Upper lobe of left lung (tissue), 6 donors: ENCODE measurements around the gene RNASET2. TPM values are rescaled to one million over a fixed set of nuclear protein-coding genes. Genes with fewer than 3 reads are reported as not detected.

Experiments used
- ATAC-seq, 2 donors: fragments of 200-7000 bp; cut with Tn5 transposase; one replicate each; pipeline ENCODE4 v1.9.1; 2022; ENCODE audit warnings: mild to moderate bottlenecking in 2 of 2, moderate library complexity in 2 of 2; ENCODE audit not compliant: low FRiP score in 2 of 2
- DNase-seq, 2 donors: peaks; one replicate each; pipeline ENCODE4 v3.0.0-alpha.2; 2019 to 2020
- H3K27ac ChIP-seq, 4 donors: fragments of 200-600 bp; sonication (generic); one replicate each; pipeline ENCODE4 v1.5.1; 2016 to 2019
- H3K27me3 ChIP-seq, 4 donors: fragments of 200-600 bp; sonication (generic); one replicate each; pipeline ENCODE4 v1.5.1; 2017 to 2019
- H3K36me3 ChIP-seq, 4 donors: fragments of 200-600 bp; sonication (generic); one replicate each; pipeline ENCODE4 v1.5.1; 2016 to 2019
- H3K4me1 ChIP-seq, 4 donors: fragments of 200-600 bp; sonication (generic); one replicate each; pipeline ENCODE4 v1.5.1; 2018 to 2019
- H3K4me3 ChIP-seq, 4 donors: fragments of 200-600 bp; sonication (generic); one replicate each; pipeline ENCODE4 v1.5.1; 2017 to 2019; ENCODE audit warnings: mild to moderate bottlenecking in 2 of 4, moderate library complexity in 1 of 4
- H3K9me3 ChIP-seq, 4 donors: fragments of 200-600 bp; sonication (generic); one replicate each; pipeline ENCODE4 v1.5.1; 2018 to 2019
- EP300 ChIP-seq, 4 donors: sonication (generic); formaldehyde crosslinking; IDR thresholded peaks; one replicate each; pipeline ENCODE4 v1.5.1; 2017; ENCODE audit warnings: antibody characterized with exemption in 4 of 4, control low read depth in 2 of 4
- POLR2A ChIP-seq, 4 donors: fragments of 450-650 bp; IDR thresholded peaks; one replicate each; pipeline ENCODE4 v1.5.1; 2016 to 2017; ENCODE audit warnings: antibody characterized with exemption in 4 of 4, mild to moderate bottlenecking in 2 of 4
- POLR2AphosphoS5 ChIP-seq, 2 donors: sonication (generic); formaldehyde crosslinking; IDR thresholded peaks; one replicate each; pipeline ENCODE4 v1.5.1; 2017; ENCODE audit warnings: antibody characterized with exemption in 2 of 2
- WGBS, 2 donors: methylation state at CpG; one replicate each; pipeline ENCODE4 v1.1.5; 2017 to 2018; 5-methylcytosine and 5-hydroxymethylcytosine counted together
- total RNA-seq, 6 donors: library from RNA; depleted of rRNA in 4 of 6; stranded (reverse); fragments of >200 nt in 4 of 6; gene quantifications; one replicate each; pipeline versions ENCODE4 v1.1.0 to v1.2.1, GENCODE V29; 2016 to 2021
- TF ChIP-seq, protein P1 (sequence below), 6 experiments: fragments of 450-650 bp in 4 of 6; fragments of 200-600 bp in 2 of 6; sonication (generic) in 2 of 6; IDR thresholded peaks; one replicate each; pipeline ENCODE4 v1.5.1; 2016 to 2019; ENCODE audit warnings: antibody characterized with exemption in 6 of 6
- donor health status: DM: no; HTN: no; CAD: no; lungs with moderate emphysema.
- donor health status: DM: no; HTN: yes; CAD: no; lungs with severe emphysema.

The RNASET2 gene, protein sequence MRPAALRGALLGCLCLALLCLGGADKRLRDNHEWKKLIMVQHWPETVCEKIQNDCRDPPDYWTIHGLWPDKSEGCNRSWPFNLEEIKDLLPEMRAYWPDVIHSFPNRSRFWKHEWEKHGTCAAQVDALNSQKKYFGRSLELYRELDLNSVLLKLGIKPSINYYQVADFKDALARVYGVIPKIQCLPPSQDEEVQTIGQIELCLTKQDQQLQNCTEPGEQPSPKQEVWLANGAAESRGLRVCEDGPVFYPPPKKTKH
- total RNA-seq = 100 to 1,000 TPM in 3 of 6 donors, 10 to 100 TPM in 3; 66.4 to 131 (median 94.8) TPM

DNA sequence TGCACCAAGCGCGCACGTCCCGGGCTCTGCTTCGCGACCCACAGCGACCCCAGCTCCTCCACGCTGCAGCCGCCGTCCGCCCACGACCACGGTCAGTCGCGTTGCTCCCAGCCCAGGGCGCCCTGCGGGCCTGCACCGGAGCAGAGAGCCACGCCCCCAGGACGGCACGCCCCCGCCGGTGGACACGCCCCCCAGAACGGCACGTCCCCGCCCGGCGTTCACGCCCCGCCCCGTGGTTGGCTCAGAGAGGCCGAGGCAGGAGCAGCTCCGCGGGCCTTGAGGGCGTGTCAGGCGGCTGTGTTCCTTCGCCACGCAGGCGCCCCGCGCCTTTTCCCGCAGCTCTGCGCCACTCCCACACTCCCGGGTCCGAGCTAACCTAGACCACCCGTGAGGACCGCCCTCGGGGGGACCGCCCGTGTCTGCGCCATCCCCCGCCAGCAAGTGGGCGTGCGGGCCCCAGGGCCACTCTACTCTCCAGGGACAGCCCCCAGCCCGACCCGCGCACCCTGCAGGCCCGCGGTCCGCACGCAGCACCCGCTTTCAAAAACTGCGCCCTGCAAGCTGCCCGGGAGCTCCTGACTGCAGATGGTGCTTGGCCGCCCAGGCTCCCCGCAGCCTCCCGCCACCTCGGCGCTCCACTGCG lies at the start of gene RNASET2:
Gene RNASET2 (minus strand): TSS at position 107 of the 643 bp plus-strand sequence. CDS start 368 bp downstream, outside the sequence.
- TF ChIP-seq EP300 (IDR thresholded peaks at IDR 0.05) (no peak), POLR2A (IDR thresholded peaks at IDR 0.05) (peak in 3 of 4 donors; percentile 71 to 97 (median 75)), POLR2AphosphoS5 (IDR thresholded peaks at IDR 0.05) (peak; percentile 76 to 80)
- TF ChIP-seq, protein P1, sequence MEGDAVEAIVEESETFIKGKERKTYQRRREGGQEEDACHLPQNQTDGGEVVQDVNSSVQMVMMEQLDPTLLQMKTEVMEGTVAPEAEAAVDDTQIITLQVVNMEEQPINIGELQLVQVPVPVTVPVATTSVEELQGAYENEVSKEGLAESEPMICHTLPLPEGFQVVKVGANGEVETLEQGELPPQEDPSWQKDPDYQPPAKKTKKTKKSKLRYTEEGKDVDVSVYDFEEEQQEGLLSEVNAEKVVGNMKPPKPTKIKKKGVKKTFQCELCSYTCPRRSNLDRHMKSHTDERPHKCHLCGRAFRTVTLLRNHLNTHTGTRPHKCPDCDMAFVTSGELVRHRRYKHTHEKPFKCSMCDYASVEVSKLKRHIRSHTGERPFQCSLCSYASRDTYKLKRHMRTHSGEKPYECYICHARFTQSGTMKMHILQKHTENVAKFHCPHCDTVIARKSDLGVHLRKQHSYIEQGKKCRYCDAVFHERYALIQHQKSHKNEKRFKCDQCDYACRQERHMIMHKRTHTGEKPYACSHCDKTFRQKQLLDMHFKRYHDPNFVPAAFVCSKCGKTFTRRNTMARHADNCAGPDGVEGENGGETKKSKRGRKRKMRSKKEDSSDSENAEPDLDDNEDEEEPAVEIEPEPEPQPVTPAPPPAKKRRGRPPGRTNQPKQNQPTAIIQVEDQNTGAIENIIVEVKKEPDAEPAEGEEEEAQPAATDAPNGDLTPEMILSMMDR (IDR thresholded peaks at IDR 0.05) = peak in 2 of 6 experiments; percentile 6
- H3K27me3 ChIP-seq = no peaks in the 10 kb centered on the region
- ATAC-seq = peak; percentile 98 to 99
- DNase-seq = peak; percentile 97 to 100
- WGBS, 2 donors = 1% methylated on average over 25 to 54 of the region's 71 CpGs
- H3K27ac ChIP-seq = peak within 1 kb of the TSS; percentile 93 to 99 (median 96)
- peaks cover 36 to 52% (median 42%) of the 10 kb centered on the region in 4 donors for H3K4me1 ChIP-seq
- H3K9me3 ChIP-seq = no peaks in the 10 kb centered on the region
- H3K36me3 ChIP-seq = no peaks in the 10 kb centered on the region
- H3K4me3 ChIP-seq = peak within 1 kb of the TSS; percentile 61 to 98 (median 92)

DNA sequence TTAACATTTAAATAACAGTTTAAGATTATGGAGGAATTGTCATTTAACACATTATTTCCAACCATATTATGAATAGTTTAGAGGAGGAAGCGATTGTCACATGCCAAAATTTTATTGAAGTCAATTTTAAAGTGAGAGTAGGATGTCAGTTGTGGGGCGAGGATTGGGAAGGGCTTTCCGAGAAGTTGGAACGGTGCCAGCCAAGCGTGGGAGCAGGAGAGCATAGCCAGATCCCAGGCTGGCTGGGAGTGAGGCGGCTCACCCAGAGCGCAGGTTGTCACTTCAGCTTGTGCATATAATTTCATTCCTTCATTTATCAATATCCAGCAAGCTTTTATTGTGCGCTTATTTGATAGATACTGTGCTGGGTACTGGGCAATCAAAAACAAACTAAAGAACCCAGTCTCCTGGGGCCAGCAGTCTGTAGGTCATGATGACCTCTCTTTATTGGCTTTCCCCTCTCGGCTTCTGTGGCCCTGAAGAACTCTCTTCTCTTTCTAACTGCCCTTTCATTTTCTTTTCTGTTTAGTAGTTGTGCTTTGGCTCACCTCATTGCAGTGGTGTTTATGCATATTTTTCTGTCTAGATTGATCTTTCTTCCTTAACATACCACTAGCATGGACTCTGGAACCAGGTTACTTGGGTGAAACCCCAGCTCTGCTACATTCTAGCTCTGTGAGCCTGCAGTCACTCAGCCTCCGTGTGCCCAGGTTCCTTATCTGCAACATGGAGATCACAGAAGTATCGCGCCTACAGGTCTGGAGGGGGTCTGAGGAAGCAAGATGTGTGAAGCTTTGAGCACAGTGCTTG lies 49.2 kb upstream of the RNASET2 start:
- no peak for ATAC-seq
- Histone ChIP-seq H3K9me3 (no peaks in the 10 kb centered on the region), H3K36me3 (peaks cover 3 to 32% (median 10%) of the 10 kb centered on the region in 4 donors), H3K4me1 (peaks cover 0 to 5% (median 3%) of the 10 kb centered on the region in 4 donors), H3K27me3 (no peaks in the 10 kb centered on the region), H3K4me3 (no peak overlapping the region), H3K27ac (no peak overlapping the region)
- DNase-seq = peak in 1 of 2 donors; percentile 19
- WGBS, 2 donors = 82 to 90% methylated on average over 12 of the region's 12 CpGs
- TF ChIP-seq EP300 (IDR thresholded peaks at IDR 0.05) (no peak), POLR2AphosphoS5 (IDR thresholded peaks at IDR 0.05) (no peak), POLR2A (IDR thresholded peaks at IDR 0.05) (no peak)
- TF ChIP-seq, protein P1 (IDR thresholded peaks at IDR 0.05) = no peak

DNA sequence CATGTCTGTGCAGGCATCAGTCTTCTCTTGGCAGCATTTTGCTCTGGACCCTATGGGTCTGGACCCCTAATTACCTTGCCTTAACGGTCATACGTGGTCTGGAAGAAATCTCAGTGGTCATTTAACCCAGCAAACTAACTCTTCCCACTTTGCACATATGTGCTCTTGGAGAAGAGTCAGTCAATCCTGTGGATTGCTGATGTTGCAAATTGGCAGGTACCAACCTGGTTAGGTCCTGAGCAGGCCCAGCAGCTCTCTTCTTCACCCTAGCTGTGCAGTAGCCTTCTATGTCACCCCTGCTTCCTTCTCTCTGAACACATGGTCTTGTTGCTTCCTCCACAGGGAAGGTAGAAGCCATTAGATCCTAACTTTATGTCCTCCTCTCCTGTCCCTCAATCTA lies 44.4 kb upstream of the RNASET2 start:
- TF ChIP-seq, protein P1 (IDR thresholded peaks at IDR 0.05) = no peak
- TF ChIP-seq POLR2AphosphoS5 (IDR thresholded peaks at IDR 0.05) = no peak
- WGBS, 2 donors = 86 to 96% methylated on average over 2 of the region's 2 CpGs
- peaks cover 0 to 2% (median under 1%) of the 10 kb centered on the region in 4 donors for H3K36me3 ChIP-seq
- DNase-seq = no peak
- H3K4me1 ChIP-seq = peaks cover 7 to 26% (median 15%) of the 10 kb centered on the region in 4 donors
- H3K27me3 ChIP-seq = no peaks in the 10 kb centered on the region
- ATAC-seq = no peak
- no peaks in the 10 kb centered on the region for H3K9me3 ChIP-seq
- no peak overlapping the region for H3K27ac ChIP-seq
- no peak overlapping the region for H3K4me3 ChIP-seq

DNA sequence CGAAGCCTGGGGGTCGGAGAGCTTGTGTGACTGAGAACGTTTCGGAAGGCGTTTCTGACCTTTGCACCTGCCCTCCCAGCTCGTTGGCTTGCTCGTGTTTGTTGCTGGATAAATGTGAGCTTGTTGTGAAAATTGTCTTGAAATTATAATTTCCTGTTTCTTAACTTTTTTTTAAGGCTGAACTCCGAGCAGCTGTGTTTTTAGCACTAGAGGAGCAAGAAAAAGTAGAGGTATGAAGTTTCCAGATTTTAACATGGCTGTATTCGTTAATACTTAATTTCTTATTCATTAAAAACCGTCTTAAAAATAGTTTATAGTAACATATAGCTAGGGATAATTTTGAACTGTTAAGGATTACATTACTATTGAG lies 43.5 kb upstream of the RNASET2 start:
- Histone ChIP-seq H3K9me3 (no peaks in the 10 kb centered on the region), H3K4me3 (peak overlapping the region; percentile 87 to 98 (median 90)), H3K27me3 (no peaks in the 10 kb centered on the region), H3K36me3 (no peaks in the 10 kb centered on the region), H3K27ac (peak overlapping the region; percentile 68 to 85 (median 70)), H3K4me1 (peaks cover 7 to 26% (median 15%) of the 10 kb centered on the region in 4 donors)
- no peak for ATAC-seq
- no peak for TF ChIP-seq EP300 (IDR thresholded peaks at IDR 0.05)
- no peak for TF ChIP-seq POLR2A (IDR thresholded peaks at IDR 0.05)
- no peak for TF ChIP-seq POLR2AphosphoS5 (IDR thresholded peaks at IDR 0.05)
- TF ChIP-seq, protein P1 (IDR thresholded peaks at IDR 0.05) = no peak
- no peak for DNase-seq
- 3 to 4% methylated on average over 10 of the region's 10 CpGs for WGBS, 2 donors
